ENCODE data around the gene TMEM69.
"Not testable (repeated sequence)": the region's sequence is repeated elsewhere in the genome, so short reads cannot be mapped to it uniquely, and the experiment has no call there.

The TMEM69 gene

DNA sequence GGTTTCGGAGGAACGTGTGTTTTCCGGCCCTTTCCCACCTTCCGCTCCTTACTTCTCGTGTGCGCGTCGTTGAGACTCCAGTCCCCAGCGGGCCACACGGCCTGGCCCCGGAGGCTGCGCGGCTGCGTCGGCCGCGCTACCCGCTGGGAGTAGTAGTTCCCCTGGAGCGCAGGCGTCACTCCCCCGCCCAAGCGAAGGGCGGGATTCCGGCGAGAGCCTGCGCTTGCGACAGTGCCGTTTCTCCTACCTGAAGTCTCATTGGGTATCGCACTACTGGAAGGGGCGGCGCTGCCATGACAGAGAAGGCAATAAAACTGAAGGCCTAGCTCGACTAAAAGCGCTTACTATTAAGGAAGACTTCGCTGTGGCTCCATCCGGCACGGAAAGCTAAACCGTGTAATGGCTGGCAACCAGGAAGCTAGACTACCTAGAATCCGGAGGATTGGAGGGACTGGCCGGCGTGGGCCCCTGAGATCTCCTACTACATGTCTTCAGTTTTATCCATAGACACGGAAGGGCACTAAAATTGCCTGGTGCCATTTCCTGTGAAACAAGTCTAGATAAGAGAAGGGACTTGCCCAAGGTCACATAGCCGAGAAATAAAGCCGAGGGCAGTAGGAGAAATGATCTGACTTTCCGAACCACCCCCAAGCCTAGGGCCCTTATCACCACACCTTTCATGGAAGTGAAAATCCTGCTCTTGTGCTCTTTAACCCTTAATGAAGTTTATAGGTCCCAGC lies 797 bp upstream of the TMEM69 start:
- TF ChIP-seq POU2F2 (IDR thresholded peaks at IDR 0.05; ENCODE audit: low read depth, low read length), result peak; percentile 84
- no peak for TF ChIP-seq SPI1 (IDR thresholded peaks at IDR 0.05; ENCODE audit: low read depth, low read length)
- TF ChIP-seq POLR2AphosphoS5 (IDR thresholded peaks at IDR 0.05; ENCODE audit: low read depth, low read length), result peak; percentile 98
- TF ChIP-seq POLR2A (IDR thresholded peaks at IDR 0.05; ENCODE audit: low read depth, low read length), result peak; percentile 98
- TF ChIP-seq TAF1 (IDR thresholded peaks at IDR 0.05; ENCODE audit: low read depth, low read length), result peak; percentile 97
- TF ChIP-seq PAX5 (IDR thresholded peaks at IDR 0.05; ENCODE audit: insufficient read depth, low read length, severe bottlenecking), result no peak
- DNase-seq (ENCODE audit: insufficient read length, low spot score), result peak; percentile 74
- FAIRE-seq, result peak; percentile 99

DNA sequence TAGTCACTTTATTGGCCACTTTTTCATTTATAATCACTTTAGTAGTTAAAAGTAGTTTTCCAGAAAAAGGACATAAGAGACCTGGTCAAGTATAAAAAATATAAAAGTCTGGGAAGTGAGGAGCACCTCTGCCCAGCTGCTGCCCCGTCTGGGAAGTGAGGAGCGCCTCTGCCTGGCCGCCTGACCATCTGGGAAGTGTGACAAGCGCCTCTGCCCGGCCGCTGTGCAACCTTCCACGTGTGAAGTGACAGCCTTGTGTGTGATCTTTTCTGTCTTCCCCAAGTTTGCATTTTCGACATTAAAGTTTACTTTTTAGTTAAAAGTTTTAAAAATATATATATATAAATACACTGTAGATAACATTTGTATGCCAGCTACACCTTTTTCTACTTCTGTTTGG lies 5.8 kb downstream of the TMEM69 start:
- DNase-seq (ENCODE audit: insufficient read length, low spot score); FAIRE-seq: not testable (repeated sequence)

GRCh38 chr1:45694823-45695222 lies 6.8 kb downstream of the TMEM69 start:
- no peak for FAIRE-seq
- TF ChIP-seq SPI1 (IDR thresholded peaks at IDR 0.05; ENCODE audit: low read depth, low read length) (no peak), PAX5 (IDR thresholded peaks at IDR 0.05; ENCODE audit: insufficient read depth, low read length, severe bottlenecking) (no peak), POU2F2 (IDR thresholded peaks at IDR 0.05; ENCODE audit: low read depth, low read length) (no peak), TAF1 (IDR thresholded peaks at IDR 0.05; ENCODE audit: low read depth, low read length) (no peak), POLR2A (IDR thresholded peaks at IDR 0.05; ENCODE audit: low read depth, low read length) (no peak; the same call in 1 of the 2 replicates), POLR2AphosphoS5 (IDR thresholded peaks at IDR 0.05; ENCODE audit: low read depth, low read length) (no peak)
- no peak for DNase-seq (ENCODE audit: insufficient read length, low spot score)

DNA sequence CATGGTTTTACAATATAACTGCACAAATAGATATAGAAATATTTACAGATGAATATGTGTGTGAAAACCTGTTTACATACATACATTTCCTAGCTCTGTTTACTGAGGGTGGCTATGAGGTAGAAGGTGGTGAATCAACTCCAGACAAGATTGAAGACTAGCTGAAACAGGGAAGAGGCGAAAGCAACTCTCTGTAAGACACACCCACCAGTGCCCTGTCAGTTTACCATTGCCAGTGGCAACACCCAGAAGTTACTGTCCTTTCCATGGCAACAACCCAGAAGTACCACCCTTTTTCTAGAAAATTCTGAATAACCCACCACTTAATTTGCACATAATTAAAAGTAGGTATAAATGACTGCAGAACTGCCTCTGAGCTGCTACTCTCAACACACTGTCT lies 16.7 kb downstream of the TMEM69 start:
- DNase-seq (ENCODE audit: insufficient read length, low spot score) (no peak), FAIRE-seq (no peak)
- TF ChIP-seq POU2F2 (IDR thresholded peaks at IDR 0.05; ENCODE audit: low read depth, low read length) (no peak), TAF1 (IDR thresholded peaks at IDR 0.05; ENCODE audit: low read depth, low read length) (no peak), POLR2A (IDR thresholded peaks at IDR 0.05; ENCODE audit: low read depth, low read length) (no peak), SPI1 (IDR thresholded peaks at IDR 0.05; ENCODE audit: low read depth, low read length) (no peak), POLR2AphosphoS5 (IDR thresholded peaks at IDR 0.05; ENCODE audit: low read depth, low read length) (no peak), PAX5 (IDR thresholded peaks at IDR 0.05; ENCODE audit: insufficient read depth, low read length, severe bottlenecking) (no peak)

DNA sequence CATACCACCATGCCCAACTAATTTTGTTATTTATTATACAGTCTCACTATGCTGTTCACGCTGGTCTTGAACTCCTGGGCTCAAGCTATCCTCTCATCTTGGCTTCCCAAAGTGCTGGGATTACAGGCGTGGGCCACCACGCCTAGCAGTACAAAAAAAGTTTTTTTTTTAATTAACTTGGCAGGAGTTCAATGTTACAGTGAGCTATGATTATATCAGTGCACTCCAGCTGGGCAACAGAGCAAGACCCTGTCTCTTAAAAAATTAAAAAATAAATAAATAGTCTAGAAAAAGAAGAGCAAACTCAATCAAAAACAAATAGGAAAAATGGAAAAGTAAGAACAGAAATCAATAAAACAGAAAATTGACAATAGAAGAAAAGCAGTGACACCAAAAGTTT lies 25.7 kb downstream of the TMEM69 start:
- DNase-seq (ENCODE audit: insufficient read length, low spot score), result no peak
- FAIRE-seq, result no peak
- TF ChIP-seq POLR2A (IDR thresholded peaks at IDR 0.05; ENCODE audit: low read depth, low read length), result no peak
- no peak for TF ChIP-seq SPI1 (IDR thresholded peaks at IDR 0.05; ENCODE audit: low read depth, low read length)

DNA sequence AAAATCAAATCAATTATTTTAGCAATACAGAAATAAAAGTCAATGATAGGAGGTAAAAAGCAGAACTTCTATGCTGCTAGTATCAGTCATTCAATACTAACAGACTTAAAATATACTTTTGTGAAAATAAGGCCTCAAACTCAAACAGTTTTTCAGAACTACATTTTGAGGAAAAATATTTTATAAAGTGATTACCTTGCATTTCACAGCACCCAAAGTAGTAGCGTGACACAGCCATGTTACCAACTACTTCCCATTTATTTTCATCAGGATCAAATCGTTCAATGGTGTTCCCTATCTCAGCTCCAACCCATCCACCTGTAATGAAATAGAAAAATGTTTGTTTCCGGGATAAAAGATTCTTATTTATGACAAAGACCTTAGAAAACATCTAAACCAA lies 28.7 kb downstream of the TMEM69 start:
- DNase-seq (ENCODE audit: insufficient read length, low spot score), result no peak
- no peak for TF ChIP-seq PAX5 (IDR thresholded peaks at IDR 0.05; ENCODE audit: insufficient read depth, low read length, severe bottlenecking)
- TF ChIP-seq POU2F2 (IDR thresholded peaks at IDR 0.05; ENCODE audit: low read depth, low read length), result no peak
- no peak for TF ChIP-seq TAF1 (IDR thresholded peaks at IDR 0.05; ENCODE audit: low read depth, low read length)
- no peak for TF ChIP-seq SPI1 (IDR thresholded peaks at IDR 0.05; ENCODE audit: low read depth, low read length)
- no peak for TF ChIP-seq POLR2AphosphoS5 (IDR thresholded peaks at IDR 0.05; ENCODE audit: low read depth, low read length)
- TF ChIP-seq POLR2A (IDR thresholded peaks at IDR 0.05; ENCODE audit: low read depth, low read length), result no peak
- no peak for FAIRE-seq

GRCh38 chr1:45717386-45717785 lies 29.4 kb downstream of the TMEM69 start:
- FAIRE-seq; DNase-seq (ENCODE audit: insufficient read length, low spot score): not testable (repeated sequence)

DNA sequence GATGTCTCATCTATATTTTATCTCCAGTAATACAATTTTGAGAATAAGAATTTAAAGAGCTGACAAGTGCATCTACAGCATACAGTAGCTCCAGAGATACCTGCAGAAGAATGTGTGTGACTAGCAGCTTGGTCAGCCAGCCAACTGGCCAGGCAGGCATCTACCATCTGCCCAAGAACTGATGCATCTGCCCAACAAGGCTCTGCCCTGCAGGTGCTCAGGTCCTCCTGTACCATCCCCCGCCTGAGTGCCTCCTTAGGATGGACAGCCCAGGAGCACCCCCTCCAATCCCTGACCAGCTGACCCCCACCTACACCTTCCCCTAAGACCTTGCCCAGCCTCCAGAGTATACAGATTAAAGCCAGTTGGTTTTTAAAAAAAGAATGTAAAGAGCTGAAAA lies 30.3 kb downstream of the TMEM69 start:
- DNase-seq (ENCODE audit: insufficient read length, low spot score), result no peak
- no peak for TF ChIP-seq POU2F2 (IDR thresholded peaks at IDR 0.05; ENCODE audit: low read depth, low read length)
- no peak for TF ChIP-seq TAF1 (IDR thresholded peaks at IDR 0.05; ENCODE audit: low read depth, low read length)
- TF ChIP-seq PAX5 (IDR thresholded peaks at IDR 0.05; ENCODE audit: insufficient read depth, low read length, severe bottlenecking), result no peak
- TF ChIP-seq POLR2AphosphoS5 (IDR thresholded peaks at IDR 0.05; ENCODE audit: low read depth, low read length), result no peak
- no peak for TF ChIP-seq SPI1 (IDR thresholded peaks at IDR 0.05; ENCODE audit: low read depth, low read length)
- TF ChIP-seq POLR2A (IDR thresholded peaks at IDR 0.05; ENCODE audit: low read depth, low read length), result no peak
- FAIRE-seq, result no peak

DNA sequence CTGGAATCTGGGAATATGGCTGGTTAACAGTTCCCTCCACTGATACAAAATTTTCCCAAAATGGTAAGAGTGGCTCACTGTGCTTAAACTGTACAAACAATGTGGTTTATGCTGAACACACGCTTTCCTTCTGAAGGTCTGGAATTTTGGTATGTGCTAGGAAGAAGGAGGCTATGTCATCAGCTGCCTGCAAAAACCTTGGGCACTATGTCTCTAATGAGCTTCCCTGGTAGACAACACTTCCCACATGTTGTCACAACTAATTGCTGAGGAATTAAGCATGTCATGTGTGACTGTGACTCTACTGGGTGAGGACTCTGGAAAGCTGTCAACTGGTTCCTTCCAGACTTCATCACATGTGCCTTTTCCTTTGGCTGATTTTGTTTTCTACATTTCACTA lies 33.2 kb downstream of the TMEM69 start:
- FAIRE-seq, result peak; percentile 28

DNA sequence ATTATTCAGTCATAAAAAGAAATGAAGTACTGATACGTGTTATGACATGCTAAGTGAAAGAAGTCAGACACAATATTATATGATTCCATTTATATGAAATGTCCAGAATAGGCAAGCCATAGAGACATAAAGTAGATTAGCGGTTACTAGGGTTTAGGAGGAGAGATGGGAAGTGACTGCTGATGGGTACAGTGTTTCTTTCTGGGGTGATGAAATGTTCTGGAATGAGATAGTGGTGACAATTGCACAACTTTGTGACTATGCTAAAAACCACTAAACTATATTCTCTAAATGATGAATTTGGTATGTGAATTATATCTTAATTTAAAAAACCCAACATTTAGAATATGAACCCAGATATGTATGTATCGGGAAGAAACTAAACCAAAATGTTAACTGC lies 34.8 kb downstream of the TMEM69 start:
- TF ChIP-seq POU2F2 (IDR thresholded peaks at IDR 0.05; ENCODE audit: low read depth, low read length) (no peak), TAF1 (IDR thresholded peaks at IDR 0.05; ENCODE audit: low read depth, low read length) (no peak), SPI1 (IDR thresholded peaks at IDR 0.05; ENCODE audit: low read depth, low read length) (no peak), POLR2AphosphoS5 (IDR thresholded peaks at IDR 0.05; ENCODE audit: low read depth, low read length) (no peak), PAX5 (IDR thresholded peaks at IDR 0.05; ENCODE audit: insufficient read depth, low read length, severe bottlenecking) (no peak), POLR2A (IDR thresholded peaks at IDR 0.05; ENCODE audit: low read depth, low read length) (no peak)
- no peak for DNase-seq (ENCODE audit: insufficient read length, low spot score)
- FAIRE-seq, result no peak

More for the DNA sequence above, 33.2 kb downstream of the TMEM69 start:
- DNase-seq (ENCODE audit: insufficient read length, low spot score), result no peak
- TF ChIP-seq POLR2A (IDR thresholded peaks at IDR 0.05; ENCODE audit: low read depth, low read length) (no peak), PAX5 (IDR thresholded peaks at IDR 0.05; ENCODE audit: insufficient read depth, low read length, severe bottlenecking) (no peak), POU2F2 (IDR thresholded peaks at IDR 0.05; ENCODE audit: low read depth, low read length) (no peak), SPI1 (IDR thresholded peaks at IDR 0.05; ENCODE audit: low read depth, low read length) (no peak), TAF1 (IDR thresholded peaks at IDR 0.05; ENCODE audit: low read depth, low read length) (no peak), POLR2AphosphoS5 (IDR thresholded peaks at IDR 0.05; ENCODE audit: low read depth, low read length) (no peak)

All from GM12891 (cell line).